Tibial nerve (tissue), 4 donors: ENCODE measurements around the gene ZNF260. TPM values are rescaled to one million over a fixed set of nuclear protein-coding genes. Genes with fewer than 3 reads are reported as not detected.

Source experiments
- DNase-seq, 2 donors: peaks; one replicate each; pipeline ENCODE4 v3.0.0-alpha.2; 2019; ENCODE audit warnings: low spot score in 2 of 2
- H3K27ac ChIP-seq, 4 donors: fragments of 200-600 bp; sonication (generic) in 3 of 4; one replicate each; pipeline ENCODE4 v1.5.1; 2017 to 2019; ENCODE audit warnings: mild to moderate bottlenecking in 1 of 4
- H3K27me3 ChIP-seq, 2 donors: fragments of 200-600 bp; sonication (generic) in 1 of 2; one replicate each; pipeline versions ENCODE4 v1.5.1 to v1.6.0; 2017 to 2019
- H3K36me3 ChIP-seq, 3 donors: fragments of 200-600 bp; sonication (generic); one replicate each; pipeline ENCODE4 v1.5.1; 2018 to 2019
- H3K4me1 ChIP-seq, 4 donors: fragments of 200-600 bp; sonication (generic) in 3 of 4; one replicate each; pipeline ENCODE4 v1.5.1; 2017 to 2019
- H3K4me3 ChIP-seq, 4 donors: fragments of 200-600 bp; sonication (generic) in 3 of 4; one replicate each; pipeline ENCODE4 v1.5.1; 2017 to 2019; ENCODE audit warnings: mild to moderate bottlenecking in 1 of 4, moderate library complexity in 1 of 4
- H3K9me3 ChIP-seq, 4 donors: fragments of 200-600 bp; sonication (generic) in 3 of 4; one replicate each; pipeline ENCODE4 v1.5.1; 2017 to 2019
- EP300 ChIP-seq, 2 donors: sonication (generic); formaldehyde crosslinking; IDR thresholded peaks; one replicate each; pipeline ENCODE4 v1.6.1; 2017; ENCODE audit warnings: antibody characterized with exemption in 2 of 2, mild to moderate bottlenecking in 1 of 2
- POLR2A ChIP-seq, 2 donors: fragments of 450-650 bp; IDR thresholded peaks; one replicate each; pipeline ENCODE4 v1.6.1; 2017; ENCODE audit warnings: antibody characterized with exemption in 2 of 2, mild to moderate bottlenecking in 2 of 2, moderate library complexity in 2 of 2
- WGBS, 2 donors: methylation state at CpG; one replicate each; pipeline ENCODE4 v1.1.5; 2018; 5-methylcytosine and 5-hydroxymethylcytosine counted together
- total RNA-seq, 4 donors: library from RNA; depleted of rRNA; stranded (reverse); fragments of >200 nt; gene quantifications; one replicate each; pipeline ENCODE4 v1.1.0, GENCODE V29; 2016
- TF ChIP-seq, protein P1 (sequence below), 5 experiments: fragments of 200-600 bp in 3 of 5; fragments of 450-650 bp in 2 of 5; sonication (generic) in 3 of 5; IDR thresholded peaks; one replicate each; pipeline ENCODE4 v1.5.1; 2016 to 2019; ENCODE audit warnings: antibody characterized with exemption in 5 of 5, mild to moderate bottlenecking in 3 of 5, moderate library complexity in 2 of 5

The ZNF260 gene
- total RNA-seq, 4 donors from 2014 or later = 10.5 to 41.1 (median 15.1) TPM

DNA sequence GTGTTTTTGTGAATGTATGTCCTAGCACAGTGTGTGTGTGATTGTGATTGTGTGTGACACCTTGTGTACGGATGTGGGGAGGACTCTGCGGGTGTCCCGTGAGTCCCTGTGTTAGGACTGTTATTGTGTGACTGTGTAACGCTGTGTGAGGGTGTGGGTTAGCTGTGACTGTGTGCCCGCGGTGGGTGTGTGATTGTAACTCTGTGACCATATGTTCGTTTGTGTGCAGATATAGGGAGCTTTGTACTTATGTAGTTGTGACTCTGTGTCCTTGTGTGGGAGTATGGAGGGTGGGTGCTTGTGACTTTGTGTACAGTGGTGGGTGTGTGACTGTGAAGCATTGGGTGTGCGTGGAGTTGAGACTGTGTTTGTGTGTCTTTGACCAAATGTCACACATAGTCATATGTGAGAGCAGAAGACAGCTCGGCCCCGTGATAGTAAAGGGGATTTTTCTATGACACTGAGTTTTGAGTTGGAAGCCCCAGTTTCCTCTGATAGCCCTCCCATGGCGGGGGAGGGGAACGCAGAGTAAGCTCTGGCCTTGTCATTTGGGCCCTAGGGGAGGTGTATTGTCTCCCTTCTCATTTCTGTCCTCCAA, 949 bp upstream of the ZNF260 start:
- DNase-seq = no peak
- no peaks in the 10 kb centered on the region for H3K27me3 ChIP-seq
- H3K36me3 ChIP-seq = peaks cover 0 to 62% (median 14%) of the 10 kb centered on the region in 3 donors
- H3K27ac ChIP-seq = peak overlapping the region; percentile 86 to 92 (median 90)
- H3K4me3 ChIP-seq = peak overlapping the region; percentile 53 to 83 (median 74)
- WGBS, 2 donors = 12% methylated on average over 12 of the region's 12 CpGs
- H3K9me3 ChIP-seq = peaks cover 0 to 71% (median 19%) of the 10 kb centered on the region in 4 donors
- no peak for TF ChIP-seq POLR2A (IDR thresholded peaks at IDR 0.05)
- TF ChIP-seq, protein P1, sequence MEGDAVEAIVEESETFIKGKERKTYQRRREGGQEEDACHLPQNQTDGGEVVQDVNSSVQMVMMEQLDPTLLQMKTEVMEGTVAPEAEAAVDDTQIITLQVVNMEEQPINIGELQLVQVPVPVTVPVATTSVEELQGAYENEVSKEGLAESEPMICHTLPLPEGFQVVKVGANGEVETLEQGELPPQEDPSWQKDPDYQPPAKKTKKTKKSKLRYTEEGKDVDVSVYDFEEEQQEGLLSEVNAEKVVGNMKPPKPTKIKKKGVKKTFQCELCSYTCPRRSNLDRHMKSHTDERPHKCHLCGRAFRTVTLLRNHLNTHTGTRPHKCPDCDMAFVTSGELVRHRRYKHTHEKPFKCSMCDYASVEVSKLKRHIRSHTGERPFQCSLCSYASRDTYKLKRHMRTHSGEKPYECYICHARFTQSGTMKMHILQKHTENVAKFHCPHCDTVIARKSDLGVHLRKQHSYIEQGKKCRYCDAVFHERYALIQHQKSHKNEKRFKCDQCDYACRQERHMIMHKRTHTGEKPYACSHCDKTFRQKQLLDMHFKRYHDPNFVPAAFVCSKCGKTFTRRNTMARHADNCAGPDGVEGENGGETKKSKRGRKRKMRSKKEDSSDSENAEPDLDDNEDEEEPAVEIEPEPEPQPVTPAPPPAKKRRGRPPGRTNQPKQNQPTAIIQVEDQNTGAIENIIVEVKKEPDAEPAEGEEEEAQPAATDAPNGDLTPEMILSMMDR (IDR thresholded peaks at IDR 0.05) = no peak
- no peak for TF ChIP-seq EP300 (IDR thresholded peaks at IDR 0.05)
- peaks cover 0 to 26% (median 7%) of the 10 kb centered on the region in 4 donors for H3K4me1 ChIP-seq

DNA sequence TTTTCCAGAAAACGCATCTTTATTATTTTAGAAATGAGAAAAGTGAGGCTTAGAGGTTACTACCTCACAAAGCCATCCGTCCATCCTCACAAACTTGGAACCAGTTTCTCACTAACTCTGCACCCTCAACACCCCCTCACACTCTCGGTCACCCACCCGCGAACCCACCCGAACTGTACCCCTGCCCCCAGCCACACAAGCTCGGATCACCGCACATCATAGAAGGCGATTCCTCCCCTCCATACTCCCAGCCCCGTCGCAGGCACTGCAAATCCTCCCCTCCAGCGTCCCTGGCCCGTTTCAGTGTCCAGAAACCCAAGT, 238 bp downstream of the ZNF260 start:
- DNase-seq = no peak
- no peaks in the 10 kb centered on the region for H3K27me3 ChIP-seq
- H3K4me3 ChIP-seq = peak overlapping the region; percentile 53 to 83 (median 74)
- TF ChIP-seq POLR2A (IDR thresholded peaks at IDR 0.05) (no peak), EP300 (IDR thresholded peaks at IDR 0.05) (no peak)
- TF ChIP-seq, protein P1 (IDR thresholded peaks at IDR 0.05) = no peak
- peaks cover 0 to 62% (median 11%) of the 10 kb centered on the region in 3 donors for H3K36me3 ChIP-seq
- 1 to 2% methylated on average over 13 of the region's 13 CpGs for WGBS, 2 donors
- H3K27ac ChIP-seq = peak overlapping the region; percentile 86 to 92 (median 90)
- H3K4me1 ChIP-seq = peaks cover 0 to 26% (median 7%) of the 10 kb centered on the region in 4 donors
- peaks cover 0 to 71% (median 19%) of the 10 kb centered on the region in 4 donors for H3K9me3 ChIP-seq

DNA sequence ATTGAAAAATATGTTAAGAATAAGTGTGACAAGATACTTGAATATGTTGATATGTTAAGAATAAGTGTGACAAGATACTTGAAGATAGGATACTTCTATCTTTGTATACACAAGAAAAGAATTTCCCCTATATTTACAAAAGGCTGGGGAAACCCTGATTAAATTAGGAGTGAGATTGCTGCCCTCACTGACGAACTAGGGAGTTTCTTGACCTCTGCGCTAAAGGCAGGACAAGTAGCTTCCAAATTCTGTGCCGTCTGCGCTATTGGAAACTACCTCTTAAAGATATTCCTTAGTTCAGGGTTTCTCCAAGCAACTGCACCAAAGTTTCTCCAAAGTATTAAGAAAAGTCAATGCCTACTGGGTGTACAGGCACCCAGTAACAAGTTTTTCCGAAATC, 730 bp downstream of the ZNF260 start:
- peak overlapping the region in 3 of 4 donors; percentile 89 to 92 (median 90) for H3K27ac ChIP-seq
- DNase-seq = no peak
- H3K27me3 ChIP-seq = no peaks in the 10 kb centered on the region
- 5 to 7% methylated on average over 5 of the region's 5 CpGs for WGBS, 2 donors
- peak overlapping the region; percentile 53 to 83 (median 74) for H3K4me3 ChIP-seq
- H3K36me3 ChIP-seq = peaks cover 0 to 62% (median 8%) of the 10 kb centered on the region in 3 donors
- H3K4me1 ChIP-seq = peaks cover 0 to 26% (median 7%) of the 10 kb centered on the region in 4 donors
- TF ChIP-seq POLR2A (IDR thresholded peaks at IDR 0.05) = no peak
- H3K9me3 ChIP-seq = peaks cover 0 to 71% (median 19%) of the 10 kb centered on the region in 4 donors

DNA sequence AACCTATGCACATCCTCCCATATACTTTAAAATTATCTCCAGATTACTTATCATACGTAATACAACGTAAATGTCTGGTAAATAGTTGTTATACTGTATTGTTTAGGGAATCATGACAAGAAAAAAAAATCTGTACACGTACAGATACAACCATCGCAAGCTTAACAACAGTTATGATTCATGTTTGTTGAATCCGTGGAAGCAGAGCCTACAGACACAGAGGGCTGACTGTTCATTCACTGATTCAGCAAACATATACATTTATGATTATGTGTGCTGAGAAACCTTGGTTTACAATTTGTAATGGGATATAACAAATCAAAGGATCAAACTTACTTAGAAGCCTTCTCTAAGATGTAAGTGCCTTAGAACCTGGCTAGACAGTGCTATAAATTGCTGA, 1.5 kb downstream of the ZNF260 start:
- H3K9me3 ChIP-seq = peaks cover 0 to 72% (median 24%) of the 10 kb centered on the region in 4 donors

DNA sequence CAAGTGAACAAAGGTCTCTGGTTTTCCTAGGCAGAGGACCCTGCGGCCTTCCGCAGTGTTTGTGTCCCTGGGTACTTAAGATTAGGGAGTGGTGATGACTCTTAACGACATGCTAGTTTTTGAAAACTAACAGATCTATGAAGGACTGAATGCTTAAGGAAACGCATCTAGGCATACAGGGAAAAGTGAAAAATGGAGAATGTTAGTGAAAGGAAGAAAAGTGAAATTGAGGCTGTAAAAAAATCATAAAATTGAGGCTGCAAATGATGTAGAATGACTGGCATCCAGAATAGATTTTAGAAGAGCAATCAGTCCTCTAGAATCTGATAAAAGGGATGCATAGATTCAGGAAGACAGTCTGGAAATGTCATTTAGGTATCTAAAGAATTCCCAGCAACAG, 3.5 kb downstream of the ZNF260 start:
- H3K4me3 ChIP-seq = no peak overlapping the region
- TF ChIP-seq, protein P1 (IDR thresholded peaks at IDR 0.05) = no peak
- TF ChIP-seq POLR2A (IDR thresholded peaks at IDR 0.05) (no peak), EP300 (IDR thresholded peaks at IDR 0.05) (no peak)
- WGBS, 2 donors = 98 to 99% methylated on average over 4 of the region's 4 CpGs
- H3K36me3 ChIP-seq = peaks cover 0 to 69% (median 17%) of the 10 kb centered on the region in 3 donors
- H3K27ac ChIP-seq = no peak overlapping the region
- no peaks in the 10 kb centered on the region for H3K27me3 ChIP-seq
- H3K9me3 ChIP-seq = peaks cover 0 to 75% (median 30%) of the 10 kb centered on the region in 4 donors
- peaks cover 0 to 26% (median 7%) of the 10 kb centered on the region in 4 donors for H3K4me1 ChIP-seq
- DNase-seq = no peak

More for the DNA sequence above, 1.5 kb downstream of the ZNF260 start:
- Histone ChIP-seq H3K36me3 (peaks cover 0 to 62% (median 8%) of the 10 kb centered on the region in 3 donors), H3K4me1 (peaks cover 0 to 26% (median 7%) of the 10 kb centered on the region in 4 donors), H3K27me3 (no peaks in the 10 kb centered on the region), H3K27ac (no peak overlapping the region), H3K4me3 (no peak overlapping the region)
- DNase-seq = no peak
- TF ChIP-seq EP300 (IDR thresholded peaks at IDR 0.05) (no peak), POLR2A (IDR thresholded peaks at IDR 0.05) (no peak)
- TF ChIP-seq, protein P1 (IDR thresholded peaks at IDR 0.05) = no peak
- 65 to 71% methylated on average over 5 of the region's 5 CpGs for WGBS, 2 donors
